Uterus (tissue), 4 donors: ENCODE data around the gene SPI1. TPM values are rescaled to one million over a fixed set of nuclear protein-coding genes. Genes with fewer than 3 reads are reported as not detected.

ENCODE experiments used
- DNase-seq, 2 donors: peaks; one replicate each; pipeline ENCODE4 v3.0.0-alpha.2; 2019 to 2020
- H3K27ac ChIP-seq, 2 donors: fragments of 200-600 bp; sonication (generic); 1 replicate in 1 of 2; 2 replicates in 1 of 2; pipeline ENCODE4 v1.5.1; 2016 to 2018
- H3K27me3 ChIP-seq, 2 donors: fragments of 200-600 bp; sonication (generic); one replicate each; pipeline ENCODE4 v1.5.1; 2018 to 2019; ENCODE audit warnings: control low read depth in 1 of 2
- H3K36me3 ChIP-seq, 2 donors: fragments of 200-600 bp; sonication (generic); one replicate each; pipeline ENCODE4 v1.5.1; 2019; ENCODE audit warnings: control low read depth in 1 of 2
- H3K4me1 ChIP-seq, 2 donors: fragments of 200-600 bp; sonication (generic); one replicate each; pipeline ENCODE4 v1.5.1; 2018 to 2019; ENCODE audit warnings: control low read depth in 1 of 2
- H3K4me3 ChIP-seq, 2 donors: fragments of 200-600 bp; sonication (generic); 1 replicate in 1 of 2; 2 replicates in 1 of 2; pipeline ENCODE4 v1.5.1; 2018 to 2019; ENCODE audit warnings: mild to moderate bottlenecking in 1 of 2
- H3K9me3 ChIP-seq, 2 donors: fragments of 200-600 bp; sonication (generic); one replicate each; pipeline ENCODE4 v1.5.1; 2019; ENCODE audit warnings: control low read depth in 1 of 2
- CTCF ChIP-seq, 4 experiments: fragments of 200-600 bp in 2 of 4; fragments of 450-650 bp in 2 of 4; sonication (generic) in 2 of 4; IDR thresholded peaks; one replicate each; pipeline ENCODE4 v1.5.1; 2016 to 2019; ENCODE audit warnings: antibody characterized with exemption in 4 of 4, mild to moderate bottlenecking in 2 of 4, moderate library complexity in 1 of 4
- POLR2A ChIP-seq, 2 donors: fragments of 450-650 bp; IDR thresholded peaks; one replicate each; pipeline ENCODE4 v1.6.1; 2016; ENCODE audit warnings: antibody characterized with exemption in 2 of 2, mild to moderate bottlenecking in 1 of 2, moderate library complexity in 1 of 2
- intact Hi-C: fragments of 100-400 bp; cut with DNase I; formaldehyde crosslinking; loops from one replicate; pipeline ENCODE4 v1.15.1; 2023; ENCODE audit warnings: low total_unique reads
- total RNA-seq, 4 donors: library from RNA; depleted of rRNA in 3 of 4; stranded (reverse); fragments of >200 nt in 3 of 4; gene quantifications; one replicate each; pipeline versions ENCODE4 v1.1.0 to v1.2.4, GENCODE V29; 2014 to 2023
- donor health status: DM: yes; HTN: yes; CAD: no.

The SPI1 gene
- 1 to 10 TPM; 4.9 to 9.7 (median 7.6) TPM for total RNA-seq

DNA sequence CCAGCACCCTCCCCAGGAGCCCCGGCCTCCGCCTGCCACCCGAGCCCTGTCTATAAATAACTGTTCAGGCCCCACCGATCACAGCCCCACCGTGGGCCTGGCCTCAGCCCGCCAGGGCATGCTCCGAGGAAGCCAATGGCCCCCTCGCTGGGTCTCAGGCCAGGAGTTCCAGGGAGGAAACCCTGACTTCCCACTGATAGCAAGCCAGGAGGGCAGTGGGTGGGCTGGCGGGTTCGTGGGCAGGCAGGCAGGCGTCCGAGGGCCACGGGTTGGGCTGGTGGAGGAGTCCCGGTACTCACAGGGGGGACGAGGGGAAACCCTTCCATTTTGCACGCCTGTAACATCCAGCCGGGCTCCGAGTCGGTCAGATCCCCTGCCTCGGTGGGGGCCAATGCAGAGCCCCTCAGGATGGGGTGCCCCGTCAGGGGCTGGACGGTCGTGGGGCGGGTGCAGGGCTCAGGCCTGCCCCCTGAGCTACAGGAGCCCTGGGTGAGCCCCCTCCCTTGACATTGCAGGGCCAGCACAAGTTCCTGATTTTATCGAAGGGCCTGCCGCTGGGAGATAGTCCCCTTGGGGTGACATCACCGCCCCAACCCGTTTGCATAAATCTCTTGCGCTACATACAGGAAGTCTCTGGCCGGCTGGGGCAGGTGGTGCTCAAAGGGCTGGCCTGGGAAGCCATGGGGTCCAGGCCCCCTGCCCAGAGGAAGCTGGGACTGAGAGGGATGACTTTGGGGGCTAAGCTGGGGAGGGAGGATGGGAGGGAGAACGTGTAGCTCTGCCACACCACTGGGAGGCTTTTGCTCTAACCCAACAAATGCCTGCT, at the start of gene SPI1:
SPI1 (minus strand) TSS at position 538 of the 826 bp plus-strand sequence; CDS start at position 344, 194 bp downstream.
- Histone ChIP-seq H3K4me3 (no peak within 1 kb of the TSS), H3K9me3 (no peaks in the 10 kb centered on the region), H3K27me3 (no peaks in the 10 kb centered on the region), H3K36me3 (no peaks in the 10 kb centered on the region), H3K4me1 (no peaks in the 10 kb centered on the region), H3K27ac (no peak within 1 kb of the TSS)
- TF ChIP-seq CTCF (IDR thresholded peaks at IDR 0.05) (no peak), POLR2A (IDR thresholded peaks at IDR 0.05) (no peak)
- DNase-seq: no peak
- intact Hi-C loops: loop anchor here (10.0 kb wide), 1 partner anchor 467 kb away; the partner anchor contains the start of gene NUP160

- H3K36me3 ChIP-seq: no peaks in the 10 kb centered on the region
- H3K9me3 ChIP-seq: no peaks in the 10 kb centered on the region
- H3K27me3 ChIP-seq: no peaks in the 10 kb centered on the region
- TF ChIP-seq CTCF (IDR thresholded peaks at IDR 0.05): peak in 2 of 4 experiments; percentile 1 to 16
- peak; percentile 34 to 61 for TF ChIP-seq POLR2A (IDR thresholded peaks at IDR 0.05)
- H3K27ac ChIP-seq: peak within 1 kb of the TSS; percentile 89 to 96
- DNase-seq: peak; percentile 98
- H3K4me1 ChIP-seq: peaks cover 9 to 11% of the 10 kb centered on the region in 2 donors
- intact Hi-C loops: no loop called here
- peak within 1 kb of the TSS; percentile 63 to 84 for H3K4me3 ChIP-seq
Observed at GRCh38 chr11:47426062-47426956, 48.0 kb upstream of the SPI1 start, which contains the start of gene PSMC3. PSMC3 (minus strand) TSS chr11:47426439; CDS start chr11:47426279, 160 bp downstream.

DNA sequence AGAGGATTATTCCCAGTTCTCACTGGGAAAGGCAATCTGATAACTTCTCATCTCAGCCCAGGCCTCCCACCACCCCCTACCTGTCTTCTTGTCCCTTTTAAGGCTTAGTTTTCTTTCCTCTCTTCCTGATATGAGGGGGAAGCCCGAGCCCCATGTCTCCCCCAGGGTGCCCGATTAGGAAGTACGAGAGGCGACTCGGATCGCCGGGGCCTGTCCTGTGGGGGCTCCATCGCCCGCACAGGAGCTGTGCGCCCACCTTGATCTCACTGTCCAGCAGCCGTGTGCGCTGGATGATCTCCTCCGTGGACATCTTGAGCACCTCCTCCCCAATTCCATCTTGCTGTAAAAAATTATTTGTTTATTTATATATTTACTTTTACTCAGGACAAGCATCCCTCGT, 47.3 kb upstream of the SPI1 start:
- no peak for DNase-seq
- intact Hi-C loops: no loop called here
- peak overlapping the region; percentile 89 to 96 for H3K27ac ChIP-seq
- H3K4me3 ChIP-seq: peak overlapping the region; percentile 63 to 84
- TF ChIP-seq CTCF (IDR thresholded peaks at IDR 0.05) (no peak), POLR2A (IDR thresholded peaks at IDR 0.05) (no peak)
- no peaks in the 10 kb centered on the region for H3K36me3 ChIP-seq
- H3K9me3 ChIP-seq: no peaks in the 10 kb centered on the region
- H3K27me3 ChIP-seq: no peaks in the 10 kb centered on the region
- H3K4me1 ChIP-seq: peaks cover 9 to 11% of the 10 kb centered on the region in 2 donors

GRCh38 chr11:47418454-47419259, 40.3 kb upstream of the SPI1 start:
- Histone ChIP-seq H3K36me3 (no peaks in the 10 kb centered on the region), H3K4me3 (no peak overlapping the region), H3K4me1 (peaks cover 4 to 22% of the 10 kb centered on the region in 2 donors), H3K27ac (no peak overlapping the region), H3K27me3 (no peaks in the 10 kb centered on the region), H3K9me3 (no peaks in the 10 kb centered on the region)
- DNase-seq: no peak
- intact Hi-C loops: no loop called here
- TF ChIP-seq CTCF (IDR thresholded peaks at IDR 0.05) (no peak), POLR2A (IDR thresholded peaks at IDR 0.05) (no peak)
